WTC11 (cell line): ENCODE data around the gene POU3F2.

Source experiments
- CBFB ChIP-seq: sonication (generic); formaldehyde crosslinking; IDR thresholded peaks from 2 replicates; pipeline ENCODE4 v1.8.1; 2022; ENCODE audit warnings: mild to moderate bottlenecking, low read depth, missing genetic modification reagents
- CTCF ChIP-seq: fragments of 200-600 bp; IDR thresholded peaks from 2 replicates; pipeline ENCODE4 v1.8.0; 2022; ENCODE audit warnings: antibody characterized with exemption
- EMX1 ChIP-seq: fragments of 250-450 bp; sonication (Bioruptor Pico); IDR thresholded peaks from 2 replicates; pipeline ENCODE4 v1.8.0; 2021; ENCODE audit warnings: mild to moderate bottlenecking
- ESRRA ChIP-seq: sonication (generic); formaldehyde crosslinking; IDR thresholded peaks from 2 replicates; pipeline ENCODE4 v1.8.1; 2022; ENCODE audit warnings: mild to moderate bottlenecking, missing genetic modification reagents, borderline replicate concordance
- NR1H2 ChIP-seq: sonication (generic); formaldehyde crosslinking; IDR thresholded peaks from 2 replicates; pipeline ENCODE4 v1.9.0; 2021; ENCODE audit warnings: mild to moderate bottlenecking, moderate library complexity, missing genetic modification reagents
- SP1 ChIP-seq: sonication (generic); formaldehyde crosslinking; conservative IDR thresholded peaks from 2 replicates; pipeline ENCODE4 v1.8.1; 2022; ENCODE audit warnings: missing genetic modification reagents
- USF1 ChIP-seq: sonication (generic); formaldehyde crosslinking; IDR thresholded peaks from 2 replicates; pipeline ENCODE4 v1.8.0; 2022; ENCODE audit warnings: mild to moderate bottlenecking, missing genetic modification reagents
- USF2 ChIP-seq: sonication (generic); formaldehyde crosslinking; IDR thresholded peaks from 2 replicates; pipeline ENCODE4 v1.8.1; 2023; ENCODE audit warnings: mild to moderate bottlenecking, missing genetic modification reagents, moderate library complexity
- ZNF121 ChIP-seq: sonication (generic); formaldehyde crosslinking; IDR thresholded peaks from 2 replicates; pipeline ENCODE4 v1.8.0; 2023; ENCODE audit warnings: missing genetic modification reagents

GRCh38 chr6:98846021-98846380 lies 11.6 kb downstream of the POU3F2 start:
- no peak for TF ChIP-seq USF2 (CRISPR knock-in tag)
- no peak for TF ChIP-seq SP1 (CRISPR knock-in tag)
- TF ChIP-seq CTCF = no peak
- no peak for TF ChIP-seq NR1H2 (CRISPR knock-in tag)
- TF ChIP-seq EMX1 (CRISPR knock-in tag) = no peak
- no peak for TF ChIP-seq CBFB (CRISPR knock-in tag)
- no peak for TF ChIP-seq ZNF121 (CRISPR knock-in tag)
- no peak for TF ChIP-seq USF1 (CRISPR knock-in tag)
- TF ChIP-seq ESRRA (CRISPR knock-in tag) = no peak
